Endodermal cell (in vitro differentiated cells): Measurements from ENCODE around the gene NDUFB7. TPM values are rescaled to one million over a fixed set of nuclear protein-coding genes. Genes with fewer than 3 reads are reported as not detected.
"Not testable (repeated sequence)": the region's sequence is repeated elsewhere in the genome, so short reads cannot be mapped to it uniquely, and the experiment has no call there.

Experiments
- DNase-seq: peaks from one replicate; pipeline ENCODE4 v3.0.0-alpha.2; 2017
- H3K27ac ChIP-seq: 2 replicates; pipeline ENCODE4 v1.5.1; 2013; ENCODE audit warnings: mild to moderate bottlenecking, low read depth, low read length, moderate library complexity
- H3K27me3 ChIP-seq: 2 replicates; pipeline ENCODE4 v1.6.1; 2013; ENCODE audit warnings: mild to moderate bottlenecking, low read length, moderate library complexity; ENCODE audit not compliant: insufficient read depth, control insufficient read depth, poor library complexity, severe bottlenecking
- H3K36me3 ChIP-seq: 2 replicates; pipeline ENCODE4 v1.7.0; 2013; ENCODE audit warnings: mild to moderate bottlenecking, low read length, moderate library complexity; ENCODE audit not compliant: control insufficient read depth, insufficient read depth
- H3K4me1 ChIP-seq: one replicate; pipeline ENCODE4 v1.7.0; 2013; ENCODE audit warnings: low read length; ENCODE audit not compliant: control insufficient read depth, insufficient read depth
- H3K4me3 ChIP-seq: 2 replicates; pipeline ENCODE4 v1.5.1; 2013; ENCODE audit warnings: mild to moderate bottlenecking, low read length, moderate library complexity
- H3K9ac ChIP-seq: 2 replicates; pipeline ENCODE4 v1.6.1; 2013; ENCODE audit warnings: mild to moderate bottlenecking, low read length, moderate library complexity; ENCODE audit not compliant: poor library complexity, severe bottlenecking; ENCODE audit errors: extremely low read depth
- H3K9me3 ChIP-seq: 2 replicates; pipeline ENCODE4 v1.6.1; 2013; ENCODE audit warnings: mild to moderate bottlenecking, low read length, moderate library complexity; ENCODE audit not compliant: control insufficient read depth
- H3K27ac Mint-ChIP-seq: 2 replicates; pipeline ENCODE4 v1.8.0; 2020; ENCODE audit warnings: mixed read lengths
- H3K27me3 Mint-ChIP-seq: 2 replicates; pipeline ENCODE4 v1.8.0; 2021; ENCODE audit warnings: mild to moderate bottlenecking, mixed read lengths; ENCODE audit not compliant: insufficient read depth
- H3K36me3 Mint-ChIP-seq: 2 replicates; pipeline ENCODE4 v1.8.0; 2020; ENCODE audit warnings: low read depth, mixed read lengths
- H3K4me1 Mint-ChIP-seq: 2 replicates; pipeline ENCODE4 v1.8.0; 2020; ENCODE audit warnings: mixed read lengths
- H3K4me3 Mint-ChIP-seq: 2 replicates; pipeline ENCODE4 v1.8.0; 2020; ENCODE audit warnings: mild to moderate bottlenecking, moderate library complexity, mixed read lengths
- H3K9me3 Mint-ChIP-seq: 2 replicates; pipeline ENCODE4 v1.8.0; 2020; ENCODE audit warnings: mild to moderate bottlenecking, mixed read lengths
- CTCF ChIP-seq: fragments of 200-600 bp; sonication (generic); conservative IDR thresholded peaks from 2 replicates; pipeline ENCODE4 v1.5.0; 2021; ENCODE audit warnings: antibody characterized with exemption, mild to moderate bottlenecking
- WGBS, 2 experiments: methylation state at CpG; one replicate each; pipeline versions ENCODE4 v1.1.5 to v1.1.7; 2013; ENCODE audit warnings: missing lambda C conversion rate in 2 of 2, mixed read lengths in 1 of 2; ENCODE audit not compliant: insufficient coverage in 1 of 2, insufficient read length in 1 of 2; 5-methylcytosine and 5-hydroxymethylcytosine counted together
- total RNA-seq, 2 donors: library from RNA; stranded (reverse); fragmentation: NEBNext Ultra II Directional in 1 of 2; extraction: Animal tissue kit (Norgen Biotek cat#: 25700) in 1 of 2; gene quantifications; 2 replicates in 1 of 2; 3 replicates in 1 of 2; pipeline ENCODE4 v1.2.1, GENCODE V29; 2021

Gene NDUFB7
- total RNA-seq, 2 donors from 2014 or later, result 127 to 141 TPM

GRCh38 chr19:14544047-14544446 lies 27.8 kb downstream of the NDUFB7 start:
- Mint-ChIP-seq H3K27ac (no peak overlapping the region), H3K4me3 (no peak overlapping the region), H3K4me1 (peaks cover 17% of the 10 kb centered on the region), H3K9me3 (no peaks in the 10 kb centered on the region), H3K27me3 (no peaks in the 10 kb centered on the region), H3K36me3 (peaks cover 16% of the 10 kb centered on the region)
- DNase-seq, result no peak
- no peak for TF ChIP-seq CTCF
- peaks cover 4% of the 10 kb centered on the region for H3K4me1 ChIP-seq
- H3K27ac ChIP-seq, result no peak overlapping the region
- peaks cover 5% of the 10 kb centered on the region for H3K36me3 ChIP-seq
- H3K27me3 ChIP-seq, result no peaks in the 10 kb centered on the region
- WGBS, 2 experiments, result 80 to 92% methylated on average over 4 to 5 of the region's 5 CpGs
- no peak overlapping the region for H3K4me3 ChIP-seq
- H3K9me3 ChIP-seq, result no peaks in the 10 kb centered on the region
- no peak overlapping the region for H3K9ac ChIP-seq

- Mint-ChIP-seq H3K4me1 (peaks cover 20% of the 10 kb centered on the region), H3K9me3 (no peaks in the 10 kb centered on the region), H3K4me3 (no peak overlapping the region), H3K27me3 (no peaks in the 10 kb centered on the region), H3K27ac (no peak overlapping the region), H3K36me3 (peaks cover 8% of the 10 kb centered on the region)
- H3K36me3 ChIP-seq, result no peaks in the 10 kb centered on the region
- H3K27me3 ChIP-seq, result no peaks in the 10 kb centered on the region
- no peak for TF ChIP-seq CTCF
- peaks cover 4% of the 10 kb centered on the region for H3K4me1 ChIP-seq
- no peak for DNase-seq
- no peak overlapping the region for H3K9ac ChIP-seq
- no peak overlapping the region for H3K4me3 ChIP-seq
- 75% methylated on average over 5 to 7 of the region's 7 CpGs for WGBS, 2 experiments
- H3K27ac ChIP-seq, result peak overlapping the region; percentile 55
- H3K9me3 ChIP-seq, result no peaks in the 10 kb centered on the region
Measured at GRCh38 chr19:14542711-14543328, 29.0 kb downstream of the NDUFB7 start.

- not testable (repeated sequence) for H3K4me1 ChIP-seq, H3K9me3 ChIP-seq, H3K27ac ChIP-seq, H3K4me3 ChIP-seq, H3K27me3 ChIP-seq, DNase-seq, H3K36me3 ChIP-seq, H3K36me3 Mint-ChIP-seq, H3K9me3 Mint-ChIP-seq, H3K4me3 Mint-ChIP-seq, H3K27me3 Mint-ChIP-seq, H3K27ac Mint-ChIP-seq, H3K9ac ChIP-seq
- WGBS, 2 experiments, result 84 to 100% methylated on average over 2 to 5 of the region's 5 CpGs
- TF ChIP-seq CTCF, result peak; percentile 17
- peaks cover 25% of the 10 kb centered on the region for H3K4me1 Mint-ChIP-seq
Measured at GRCh38 chr19:14541979-14542378, 29.9 kb downstream of the NDUFB7 start.
